ENCODE measurements around the gene TSPAN6.

TSPAN6 gene

DNA sequence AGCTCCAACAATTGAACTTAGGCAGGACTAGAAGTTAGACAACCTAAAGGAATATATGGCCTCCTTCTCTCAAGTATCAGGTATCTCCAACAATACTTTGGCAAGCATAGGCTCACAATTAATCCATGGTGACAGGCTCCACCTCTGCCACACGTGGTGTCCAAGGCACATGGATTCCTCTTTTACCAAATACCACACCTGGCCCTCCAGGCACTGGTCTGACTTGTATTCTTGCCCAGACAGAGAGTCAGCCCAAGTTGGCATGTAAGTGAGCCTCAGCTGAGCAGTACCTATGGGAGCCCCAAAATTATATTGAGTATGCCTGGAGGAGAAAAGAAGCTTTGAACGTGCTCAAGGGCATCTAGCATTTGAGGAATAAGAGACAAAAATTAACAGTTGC is 27.0 kb upstream of the TSPAN6 start:
- H3K4me3 ChIP-seq (ENCODE audit: insufficient read depth, low read depth, low read length, poor library complexity, severe bottlenecking) = no peak overlapping the region
- H3K4me1 ChIP-seq (ENCODE audit: control insufficient read depth, insufficient read depth, low read length, poor library complexity, severe bottlenecking) = no peaks in the 10 kb centered on the region
- no peak for DNase-seq
- H3K36me3 ChIP-seq (ENCODE audit: control insufficient read depth, insufficient read depth, low read length) = no peaks in the 10 kb centered on the region
- H3K27me3 ChIP-seq (replicated peaks; ENCODE audit: control insufficient read depth, insufficient read depth, low read length, poor library complexity, severe bottlenecking) = no peaks in the 10 kb centered on the region
- H3K9me3 ChIP-seq (ENCODE audit: control insufficient read depth, low read length) = no peaks in the 10 kb centered on the region
- H3K27ac ChIP-seq (ENCODE audit: insufficient read depth, low read length, poor library complexity, severe bottlenecking) = no peak overlapping the region

DNA sequence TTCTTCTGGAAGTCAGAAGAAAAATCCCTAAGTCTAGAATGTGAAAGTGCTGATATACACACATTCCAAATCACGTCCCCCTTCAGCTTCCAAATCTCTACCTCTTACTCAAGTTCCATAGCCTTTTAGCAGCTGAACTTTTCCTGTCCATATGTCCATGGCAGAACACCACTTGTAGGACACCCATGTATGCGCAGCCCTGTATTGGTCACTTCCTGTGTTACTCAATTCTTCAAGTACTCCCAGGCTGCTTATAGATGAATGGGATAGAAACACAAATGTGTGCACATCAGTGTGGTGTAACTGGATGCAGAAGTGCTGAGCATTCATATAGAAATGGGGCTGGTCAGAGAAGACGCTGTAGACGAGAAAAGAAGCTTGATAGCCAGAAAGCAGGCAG is 26.2 kb upstream of the TSPAN6 start:
- H3K36me3 ChIP-seq (ENCODE audit: control insufficient read depth, insufficient read depth, low read length) = no peaks in the 10 kb centered on the region
- no peak overlapping the region for H3K27ac ChIP-seq (ENCODE audit: insufficient read depth, low read length, poor library complexity, severe bottlenecking)
- no peaks in the 10 kb centered on the region for H3K9me3 ChIP-seq (ENCODE audit: control insufficient read depth, low read length)
- DNase-seq = no peak
- no peaks in the 10 kb centered on the region for H3K4me1 ChIP-seq (ENCODE audit: control insufficient read depth, insufficient read depth, low read length, poor library complexity, severe bottlenecking)
- no peaks in the 10 kb centered on the region for H3K27me3 ChIP-seq (replicated peaks; ENCODE audit: control insufficient read depth, insufficient read depth, low read length, poor library complexity, severe bottlenecking)
- no peak overlapping the region for H3K4me3 ChIP-seq (ENCODE audit: insufficient read depth, low read depth, low read length, poor library complexity, severe bottlenecking)

DNA sequence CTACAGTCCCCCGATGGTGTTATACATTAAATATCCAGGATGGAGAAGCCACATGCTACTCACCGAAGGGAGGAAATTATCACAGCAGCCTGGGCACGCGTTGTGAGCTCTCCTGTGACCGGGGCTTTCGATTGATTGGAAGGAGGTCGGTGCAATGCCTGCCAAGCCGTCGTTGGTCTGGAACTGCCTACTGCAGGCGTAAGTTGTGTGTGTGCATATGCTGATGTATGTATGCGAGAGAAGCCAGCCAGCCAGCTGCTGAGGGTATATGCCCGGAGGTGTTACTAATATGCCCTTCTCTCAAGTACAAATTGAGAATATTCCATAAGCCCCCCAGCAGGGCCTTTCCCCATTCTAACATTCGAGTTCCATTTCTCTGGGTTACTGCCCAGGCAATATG is 25.6 kb upstream of the TSPAN6 start:
- H3K9me3 ChIP-seq (ENCODE audit: control insufficient read depth, low read length) = no peaks in the 10 kb centered on the region
- no peaks in the 10 kb centered on the region for H3K36me3 ChIP-seq (ENCODE audit: control insufficient read depth, insufficient read depth, low read length)
- no peak overlapping the region for H3K4me3 ChIP-seq (ENCODE audit: insufficient read depth, low read depth, low read length, poor library complexity, severe bottlenecking)
- no peaks in the 10 kb centered on the region for H3K27me3 ChIP-seq (replicated peaks; ENCODE audit: control insufficient read depth, insufficient read depth, low read length, poor library complexity, severe bottlenecking)
- no peak overlapping the region for H3K27ac ChIP-seq (ENCODE audit: insufficient read depth, low read length, poor library complexity, severe bottlenecking)
- no peaks in the 10 kb centered on the region for H3K4me1 ChIP-seq (ENCODE audit: control insufficient read depth, insufficient read depth, low read length, poor library complexity, severe bottlenecking)
- DNase-seq = no peak

DNA sequence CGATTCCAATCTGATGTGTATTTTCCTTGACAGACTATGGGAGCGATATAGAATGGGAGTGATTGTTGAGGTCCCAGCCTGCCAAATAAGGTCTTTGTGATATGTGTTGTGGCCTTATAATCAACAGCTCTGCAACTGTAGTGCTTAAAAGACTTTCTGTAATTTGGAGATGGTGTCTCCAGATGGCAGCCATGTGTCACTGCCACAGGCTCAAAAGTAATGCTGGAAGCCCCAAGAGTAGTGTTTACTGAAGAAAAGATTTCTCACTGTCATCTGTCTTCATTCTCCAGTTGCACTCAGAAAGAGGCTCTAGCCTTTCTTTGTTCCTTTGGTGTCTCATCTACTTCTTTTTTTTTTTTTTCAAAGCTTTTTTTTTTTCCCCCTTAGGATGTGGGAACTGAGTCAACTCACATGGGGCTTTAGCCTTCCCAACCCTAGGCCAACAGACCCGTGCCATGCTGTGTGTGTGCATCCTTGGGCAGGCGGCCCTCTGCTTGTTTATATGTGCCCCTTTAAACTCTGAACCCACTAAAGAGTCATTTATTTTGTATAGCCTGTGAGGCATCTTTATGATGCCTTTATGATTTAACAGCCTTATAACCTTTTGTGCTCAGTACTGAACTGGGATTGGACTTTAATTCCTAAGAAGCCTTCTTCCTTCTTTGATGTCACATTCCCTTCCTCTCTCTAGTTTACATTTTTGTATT is 23.0 kb upstream of the TSPAN6 start:
- DNase-seq = no peak
- H3K27ac ChIP-seq (ENCODE audit: insufficient read depth, low read length, poor library complexity, severe bottlenecking) = no peak overlapping the region
- no peaks in the 10 kb centered on the region for H3K36me3 ChIP-seq (ENCODE audit: control insufficient read depth, insufficient read depth, low read length)
- H3K9me3 ChIP-seq (ENCODE audit: control insufficient read depth, low read length) = no peaks in the 10 kb centered on the region
- H3K4me1 ChIP-seq (ENCODE audit: control insufficient read depth, insufficient read depth, low read length, poor library complexity, severe bottlenecking) = no peaks in the 10 kb centered on the region
- no peaks in the 10 kb centered on the region for H3K27me3 ChIP-seq (replicated peaks; ENCODE audit: control insufficient read depth, insufficient read depth, low read length, poor library complexity, severe bottlenecking)
- H3K4me3 ChIP-seq (ENCODE audit: insufficient read depth, low read depth, low read length, poor library complexity, severe bottlenecking) = no peak overlapping the region

DNA sequence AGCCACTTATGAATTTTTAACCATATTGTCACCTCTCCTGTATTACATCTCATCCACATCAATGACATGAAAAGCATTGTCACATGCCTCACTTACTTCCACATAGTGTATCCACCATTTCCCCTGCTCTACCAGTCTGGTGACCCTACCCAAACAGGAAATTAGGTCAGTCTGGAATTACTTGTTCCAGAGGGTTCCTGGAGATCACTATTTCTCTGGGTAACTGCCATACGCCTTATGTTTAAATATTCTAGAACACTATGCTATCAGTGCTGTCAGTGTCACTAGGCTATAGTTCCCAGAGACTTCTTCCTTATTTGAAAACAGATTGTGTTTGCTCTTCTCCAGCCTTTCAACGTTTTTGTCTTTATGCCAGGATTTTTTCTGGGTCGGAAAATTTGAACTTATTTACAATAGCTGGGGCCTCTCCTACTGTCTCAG is 22.4 kb upstream of the TSPAN6 start:
- H3K36me3 ChIP-seq (ENCODE audit: control insufficient read depth, insufficient read depth, low read length) = no peaks in the 10 kb centered on the region
- no peaks in the 10 kb centered on the region for H3K9me3 ChIP-seq (ENCODE audit: control insufficient read depth, low read length)
- no peak overlapping the region for H3K27ac ChIP-seq (ENCODE audit: insufficient read depth, low read length, poor library complexity, severe bottlenecking)
- no peaks in the 10 kb centered on the region for H3K4me1 ChIP-seq (ENCODE audit: control insufficient read depth, insufficient read depth, low read length, poor library complexity, severe bottlenecking)
- H3K4me3 ChIP-seq (ENCODE audit: insufficient read depth, low read depth, low read length, poor library complexity, severe bottlenecking) = no peak overlapping the region
- no peak for DNase-seq
- no peaks in the 10 kb centered on the region for H3K27me3 ChIP-seq (replicated peaks; ENCODE audit: control insufficient read depth, insufficient read depth, low read length, poor library complexity, severe bottlenecking)

DNA sequence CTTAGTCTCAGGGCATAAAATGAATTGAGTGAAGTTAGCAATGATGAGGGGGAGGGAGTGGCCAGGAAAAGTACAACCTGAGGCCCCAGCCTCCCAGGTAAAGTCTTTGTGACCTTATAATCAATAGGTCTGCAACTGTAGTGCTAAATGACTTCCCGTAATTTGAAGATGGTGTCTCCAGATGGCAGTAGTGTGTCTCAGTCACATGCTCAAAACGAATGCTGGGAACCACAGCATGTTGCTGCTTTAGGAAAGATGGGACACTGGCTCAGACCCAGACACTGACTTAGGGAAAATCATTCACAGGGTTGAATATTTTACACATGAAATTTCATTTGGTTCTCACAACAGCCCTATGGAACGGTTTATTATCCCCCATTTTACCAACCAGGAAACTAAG is 17.7 kb upstream of the TSPAN6 start:
- Histone ChIP-seq H3K4me1 (ENCODE audit: control insufficient read depth, insufficient read depth, low read length, poor library complexity, severe bottlenecking) (no peaks in the 10 kb centered on the region), H3K27me3 (replicated peaks; ENCODE audit: control insufficient read depth, insufficient read depth, low read length, poor library complexity, severe bottlenecking) (no peaks in the 10 kb centered on the region), H3K27ac (ENCODE audit: insufficient read depth, low read length, poor library complexity, severe bottlenecking) (no peak overlapping the region), H3K9me3 (ENCODE audit: control insufficient read depth, low read length) (no peaks in the 10 kb centered on the region), H3K4me3 (ENCODE audit: insufficient read depth, low read depth, low read length, poor library complexity, severe bottlenecking) (no peak overlapping the region), H3K36me3 (ENCODE audit: control insufficient read depth, insufficient read depth, low read length) (no peaks in the 10 kb centered on the region)
- no peak for DNase-seq

DNA sequence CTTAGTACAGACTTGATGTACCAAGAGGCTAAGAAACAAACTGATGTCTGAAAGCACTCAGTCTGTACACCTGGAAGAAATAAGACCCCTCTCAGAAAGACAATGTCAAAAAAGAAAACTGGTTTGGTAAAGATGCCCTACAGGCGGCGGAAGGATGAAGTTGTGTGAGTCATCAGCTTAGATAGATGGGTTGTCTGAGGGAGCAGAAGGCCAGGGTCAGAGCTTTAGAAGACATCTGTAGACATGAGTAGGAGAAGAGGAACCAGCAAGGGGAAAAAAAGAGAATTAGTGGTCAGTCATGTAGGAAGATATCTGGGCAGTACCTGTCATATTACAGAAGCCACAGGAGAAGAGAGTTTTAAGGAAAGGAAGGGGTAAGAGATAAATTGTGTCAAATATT is 15.7 kb upstream of the TSPAN6 start:
- no peaks in the 10 kb centered on the region for H3K4me1 ChIP-seq (ENCODE audit: control insufficient read depth, insufficient read depth, low read length, poor library complexity, severe bottlenecking)
- DNase-seq = no peak
- H3K9me3 ChIP-seq (ENCODE audit: control insufficient read depth, low read length) = no peaks in the 10 kb centered on the region
- H3K27ac ChIP-seq (ENCODE audit: insufficient read depth, low read length, poor library complexity, severe bottlenecking) = no peak overlapping the region
- no peak overlapping the region for H3K4me3 ChIP-seq (ENCODE audit: insufficient read depth, low read depth, low read length, poor library complexity, severe bottlenecking)
- H3K36me3 ChIP-seq (ENCODE audit: control insufficient read depth, insufficient read depth, low read length) = no peaks in the 10 kb centered on the region
- no peaks in the 10 kb centered on the region for H3K27me3 ChIP-seq (replicated peaks; ENCODE audit: control insufficient read depth, insufficient read depth, low read length, poor library complexity, severe bottlenecking)

DNA sequence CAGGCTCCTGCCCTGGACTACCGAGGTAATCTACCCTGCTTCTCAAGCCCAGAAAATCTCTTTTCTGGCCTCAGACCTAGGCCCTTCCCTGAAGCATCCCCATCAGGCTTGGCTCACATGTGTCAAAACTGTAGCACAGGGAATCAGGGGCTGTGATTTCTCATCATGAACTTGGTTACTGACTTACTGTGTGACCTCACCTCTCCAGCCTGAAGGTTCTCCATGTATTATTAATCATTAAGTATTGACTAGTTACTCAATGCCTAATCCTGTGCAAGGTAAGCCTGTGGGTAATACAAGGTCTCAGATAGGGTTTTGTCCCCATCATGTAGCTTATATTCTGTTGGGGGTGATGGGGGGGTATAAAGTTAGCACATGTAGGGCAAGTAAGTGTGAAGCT is 14.2 kb upstream of the TSPAN6 start:
- Histone ChIP-seq H3K4me3 (ENCODE audit: insufficient read depth, low read depth, low read length, poor library complexity, severe bottlenecking) (no peak overlapping the region), H3K27ac (ENCODE audit: insufficient read depth, low read length, poor library complexity, severe bottlenecking) (no peak overlapping the region), H3K27me3 (replicated peaks; ENCODE audit: control insufficient read depth, insufficient read depth, low read length, poor library complexity, severe bottlenecking) (no peaks in the 10 kb centered on the region), H3K9me3 (ENCODE audit: control insufficient read depth, low read length) (no peaks in the 10 kb centered on the region), H3K4me1 (ENCODE audit: control insufficient read depth, insufficient read depth, low read length, poor library complexity, severe bottlenecking) (no peaks in the 10 kb centered on the region), H3K36me3 (ENCODE audit: control insufficient read depth, insufficient read depth, low read length) (no peaks in the 10 kb centered on the region)
- no peak for DNase-seq

DNA sequence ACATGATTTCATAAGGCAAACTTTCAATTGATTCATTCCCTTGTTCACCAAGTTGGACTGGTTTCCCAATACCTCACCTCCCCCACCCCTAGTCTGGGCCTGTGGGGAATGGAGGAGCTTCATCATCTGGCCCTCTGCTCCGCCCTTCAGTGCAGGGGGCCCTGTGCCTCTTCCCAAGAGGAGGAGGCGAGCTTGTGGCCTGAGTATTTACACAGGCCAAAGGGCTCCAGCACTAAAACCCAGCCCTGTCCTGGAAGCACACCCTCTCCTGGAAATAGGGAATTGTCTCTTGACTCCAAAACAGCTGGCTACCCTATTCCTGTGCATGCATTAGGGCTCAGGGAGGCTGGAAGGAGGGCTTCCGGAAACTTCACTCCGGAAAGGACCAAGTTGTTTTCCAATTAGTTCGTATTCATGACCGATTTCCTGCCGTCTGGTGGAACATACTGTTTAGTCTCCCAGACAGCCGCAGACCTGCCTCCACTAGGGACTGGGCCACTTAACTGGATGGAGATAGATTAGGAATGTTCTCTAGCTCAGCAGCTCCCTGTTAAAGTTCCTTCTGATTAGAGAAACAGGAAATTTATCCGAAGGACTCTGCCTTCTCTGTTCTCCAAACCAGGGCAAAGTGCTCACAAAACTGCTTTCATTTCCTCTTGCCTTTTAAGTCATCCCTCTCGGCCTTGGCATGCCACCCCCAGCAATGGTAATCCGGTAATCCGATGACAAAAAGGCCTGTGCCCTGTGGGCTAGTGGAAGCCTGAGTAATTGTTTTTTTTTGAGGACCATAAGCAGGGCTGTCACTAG is 13.1 kb upstream of the TSPAN6 start:
- H3K4me1 ChIP-seq (ENCODE audit: control insufficient read depth, insufficient read depth, low read length, poor library complexity, severe bottlenecking) = no peaks in the 10 kb centered on the region
- DNase-seq = no peak
- no peaks in the 10 kb centered on the region for H3K36me3 ChIP-seq (ENCODE audit: control insufficient read depth, insufficient read depth, low read length)
- H3K9me3 ChIP-seq (ENCODE audit: control insufficient read depth, low read length) = no peaks in the 10 kb centered on the region
- no peak overlapping the region for H3K27ac ChIP-seq (ENCODE audit: insufficient read depth, low read length, poor library complexity, severe bottlenecking)
- H3K4me3 ChIP-seq (ENCODE audit: insufficient read depth, low read depth, low read length, poor library complexity, severe bottlenecking) = no peak overlapping the region
- no peaks in the 10 kb centered on the region for H3K27me3 ChIP-seq (replicated peaks; ENCODE audit: control insufficient read depth, insufficient read depth, low read length, poor library complexity, severe bottlenecking)

All from effector memory CD4-positive, alpha-beta T cell (primary cell).